Heart left ventricle (tissue), 13 donors: ENCODE data around the gene CASZ1.

Experiments
- POLR2A ChIP-seq, 2 donors: fragments of 450-650 bp; IDR thresholded peaks; one replicate each; pipeline ENCODE4 v1.6.1; 2017; ENCODE audit warnings: antibody characterized with exemption in 2 of 2, mild to moderate bottlenecking in 2 of 2, moderate library complexity in 2 of 2
- TF ChIP-seq, protein P1 (sequence below), 12 donors: fragments of 200-600 bp; sonication (generic) in 4 of 12; IDR thresholded peaks; one replicate each; pipeline versions ENCODE4 v1.5.0 to v1.8.0; 2018 to 2022; ENCODE audit warnings: antibody characterized with exemption in 12 of 12, mild to moderate bottlenecking in 5 of 12
- donor health status: ischemic (EF 13 %, LVEDD 7.1; RV severe dilation, severe dysfunction).
- donor health status: DM: no; HTN: yes; CAD: no.
- donor health status: DM: no; HTN: no; CAD: no.
- donor health status: ischemic (EF 25% LVEDD 6.9; RV normal size, moderate dysfunction).
- donor health status: ischemic (EF 25% LVEDD 5.7; RV mildly dilated, moderate dysfunction).
- donor health status: ischemic (EF 35%, LVEDD 5.7; RV mildly dilated, moderate dysfunction).
- donor health status: nonischemic (EF 11% LVEDD 7.7; RV severe dilation, severe dysfunction).
- donor health status: DM: yes; HTN: yes; CAD: no.
- donor health status: PGD.
- donor health status: ischemic (EF 29% LVEDD 5.4; RV normal size, mild dysfunction).
- donor health status: nonischemic (EF 23%, LVEDD 6.1; RV moderate dilation, normal function).

- TF ChIP-seq, protein P1, sequence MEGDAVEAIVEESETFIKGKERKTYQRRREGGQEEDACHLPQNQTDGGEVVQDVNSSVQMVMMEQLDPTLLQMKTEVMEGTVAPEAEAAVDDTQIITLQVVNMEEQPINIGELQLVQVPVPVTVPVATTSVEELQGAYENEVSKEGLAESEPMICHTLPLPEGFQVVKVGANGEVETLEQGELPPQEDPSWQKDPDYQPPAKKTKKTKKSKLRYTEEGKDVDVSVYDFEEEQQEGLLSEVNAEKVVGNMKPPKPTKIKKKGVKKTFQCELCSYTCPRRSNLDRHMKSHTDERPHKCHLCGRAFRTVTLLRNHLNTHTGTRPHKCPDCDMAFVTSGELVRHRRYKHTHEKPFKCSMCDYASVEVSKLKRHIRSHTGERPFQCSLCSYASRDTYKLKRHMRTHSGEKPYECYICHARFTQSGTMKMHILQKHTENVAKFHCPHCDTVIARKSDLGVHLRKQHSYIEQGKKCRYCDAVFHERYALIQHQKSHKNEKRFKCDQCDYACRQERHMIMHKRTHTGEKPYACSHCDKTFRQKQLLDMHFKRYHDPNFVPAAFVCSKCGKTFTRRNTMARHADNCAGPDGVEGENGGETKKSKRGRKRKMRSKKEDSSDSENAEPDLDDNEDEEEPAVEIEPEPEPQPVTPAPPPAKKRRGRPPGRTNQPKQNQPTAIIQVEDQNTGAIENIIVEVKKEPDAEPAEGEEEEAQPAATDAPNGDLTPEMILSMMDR (IDR thresholded peaks at IDR 0.05): no peak
- TF ChIP-seq POLR2A (IDR thresholded peaks at IDR 0.05): no peak
Observed at GRCh38 chr1:10820422-10820821, 24.0 kb upstream of the CASZ1 start.
